Activated CD8-positive, alpha-beta T cell treated with anti-CD3 and anti-CD28 coated beads, Interleukin-2, amount 10 ng/mL, durations not matched to agents 7 days and 5 days (primary cell): Measurements from ENCODE around the gene EXOC4. TPM values are rescaled to one million over a fixed set of nuclear protein-coding genes. Genes with fewer than 3 reads are reported as not detected.

Source experiments
- ATAC-seq: fragments of 150-1000 bp; cut with Tn5 transposase; one replicate; pipeline ENCODE4 v1.10.0; 2021; ENCODE audit warnings: moderate library complexity
- CTCF ChIA-PET: fragments of 350-600 bp; sonication (Branson Sonifier 250); formaldehyde crosslinking; loops from one replicate; lab custom pipeline; 2021; ENCODE audit warnings: antibody characterized with exemption; lab: Charles Lee
- POLR2A ChIA-PET: fragments of 350-600 bp; sonication (Branson Sonifier 250); formaldehyde crosslinking; loops from one replicate; lab custom pipeline; 2021; ENCODE audit warnings: antibody characterized with exemption; lab: Charles Lee
- DNase-seq: peaks from one replicate; pipeline ENCODE4 v3.0.0-alpha.2; 2020
- H3K27ac Mint-ChIP-seq: one replicate; pipeline ENCODE4 v1.8.0; 2021; ENCODE audit warnings: mild to moderate bottlenecking, mixed read lengths
- H3K27me3 Mint-ChIP-seq: one replicate; pipeline ENCODE4 v1.8.0; 2021; ENCODE audit warnings: low read depth, mixed read lengths
- H3K36me3 Mint-ChIP-seq: one replicate; pipeline ENCODE4 v1.8.0; 2021; ENCODE audit warnings: low read depth, mixed read lengths
- H3K4me1 Mint-ChIP-seq: one replicate; pipeline ENCODE4 v1.8.0; 2021; ENCODE audit warnings: low read depth, mixed read lengths
- H3K4me3 Mint-ChIP-seq: one replicate; pipeline ENCODE4 v1.8.0; 2021; ENCODE audit warnings: mild to moderate bottlenecking, mixed read lengths
- H3K9me3 Mint-ChIP-seq: one replicate; pipeline ENCODE4 v1.8.0; 2022; ENCODE audit warnings: mixed read lengths; ENCODE audit not compliant: insufficient read depth
- total RNA-seq, 2 experiments: library from RNA; stranded (reverse); gene quantifications; one replicate each; pipeline ENCODE4 v1.2.3, GENCODE V29; 2021

The EXOC4 gene
- total RNA-seq, 2 experiments from 2014 or later = 68.2 to 75.1 TPM

DNA sequence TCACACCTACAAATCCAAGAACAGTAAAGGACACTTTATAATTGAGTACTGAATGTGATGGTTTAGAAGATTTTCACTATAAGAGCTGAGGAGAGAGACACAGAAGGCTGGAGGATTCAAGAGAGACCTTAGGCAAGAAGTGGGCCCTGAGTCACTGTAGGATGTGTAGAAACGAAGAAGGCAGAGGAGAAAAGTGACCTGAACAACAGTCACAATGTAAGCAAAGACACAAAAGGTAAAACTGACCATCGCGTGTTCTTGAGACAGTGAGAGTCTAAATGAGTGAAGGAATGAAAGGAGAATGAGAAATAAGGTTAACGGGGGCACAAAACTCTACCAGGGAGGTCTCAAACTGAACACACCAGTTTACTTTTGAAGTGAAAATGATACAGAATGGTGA is 576.0 kb downstream of the EXOC4 start:
- ChIA-PET POLR2A (no interaction called here), CTCF (interaction anchor here (1.2 to 1.4 kb wide), 2 partner anchors 25 to 32 kb away, joined by 3 read pairs; no protein-coding TSS in a partner anchor)
- ATAC-seq (no peak), DNase-seq (no peak)
- H3K9me3 Mint-ChIP-seq = peaks cover 5% of the 10 kb centered on the region
- H3K27ac Mint-ChIP-seq = no peak overlapping the region
- H3K4me1 Mint-ChIP-seq = no peaks in the 10 kb centered on the region
- no peak overlapping the region for H3K4me3 Mint-ChIP-seq
- H3K36me3 Mint-ChIP-seq = peaks cover 8% of the 10 kb centered on the region
- H3K27me3 Mint-ChIP-seq = no peaks in the 10 kb centered on the region

DNA sequence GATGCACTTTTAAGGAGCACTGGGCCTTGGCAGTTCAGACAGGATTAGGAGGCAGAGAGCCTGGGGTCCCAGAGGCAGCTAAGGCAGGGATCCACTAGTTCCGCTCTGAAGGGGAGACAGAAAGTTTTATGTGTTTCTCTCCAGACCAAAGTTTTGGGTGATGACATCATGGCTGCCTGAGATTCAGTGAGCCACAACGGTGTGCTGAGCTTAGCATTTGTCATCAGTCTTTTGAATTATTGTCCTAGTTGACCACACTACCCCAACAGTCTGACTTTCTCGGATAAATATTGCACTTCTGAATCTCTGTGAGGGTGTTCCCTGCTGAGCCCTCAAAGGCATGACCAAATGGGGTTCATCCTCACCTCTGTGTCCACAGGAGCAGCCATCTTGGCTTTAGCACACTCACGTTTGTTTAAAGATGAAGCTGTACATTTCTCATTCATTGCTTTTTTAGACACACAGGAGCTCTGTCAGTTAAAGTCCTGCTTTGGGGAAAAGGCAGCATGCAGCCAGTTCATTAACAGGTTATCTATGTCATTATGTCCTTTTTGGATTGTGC is 576.5 kb downstream of the EXOC4 start:
- Mint-ChIP-seq H3K4me1 (no peaks in the 10 kb centered on the region), H3K36me3 (peaks cover 8% of the 10 kb centered on the region), H3K4me3 (no peak overlapping the region), H3K9me3 (peaks cover 5% of the 10 kb centered on the region), H3K27me3 (no peaks in the 10 kb centered on the region), H3K27ac (no peak overlapping the region)
- DNase-seq (no peak), ATAC-seq (no peak)
- POLR2A ChIA-PET = no interaction called here
- CTCF ChIA-PET = interaction anchor here (1.2 to 1.4 kb wide), 2 partner anchors 25 to 32 kb away, joined by 3 read pairs; no protein-coding TSS in a partner anchor

DNA sequence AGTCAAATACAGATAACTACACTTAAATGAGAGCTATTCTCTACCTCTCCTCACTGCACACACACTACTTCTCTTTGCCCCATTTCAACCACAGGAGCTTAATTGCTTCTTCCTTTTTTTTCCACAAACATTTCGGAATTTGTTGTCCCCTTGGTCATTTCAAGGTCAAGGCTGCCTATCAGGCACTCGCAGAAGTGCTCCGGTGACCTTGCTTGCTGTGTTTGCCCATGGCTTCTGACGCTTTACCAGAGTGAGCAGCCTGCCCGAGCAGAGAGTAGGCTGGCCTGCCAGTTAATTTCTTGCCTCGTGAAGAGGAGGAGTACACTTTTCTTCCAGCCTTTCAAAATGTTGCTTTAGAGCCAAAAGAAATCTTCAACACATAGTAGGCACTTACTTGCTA is 577.2 kb downstream of the EXOC4 start:
- DNase-seq = no peak
- no peaks in the 10 kb centered on the region for H3K4me1 Mint-ChIP-seq
- CTCF ChIA-PET = interaction anchor here (0.6 to 1.4 kb wide), 3 partner anchors 24 to 1880 kb away, joined by 3 read pairs; no protein-coding TSS in a partner anchor
- ATAC-seq = no peak
- H3K4me3 Mint-ChIP-seq = no peak overlapping the region
- H3K27ac Mint-ChIP-seq = no peak overlapping the region
- H3K9me3 Mint-ChIP-seq = peaks cover 5% of the 10 kb centered on the region
- peaks cover 8% of the 10 kb centered on the region for H3K36me3 Mint-ChIP-seq
- no peaks in the 10 kb centered on the region for H3K27me3 Mint-ChIP-seq
- POLR2A ChIA-PET = no interaction called here

DNA sequence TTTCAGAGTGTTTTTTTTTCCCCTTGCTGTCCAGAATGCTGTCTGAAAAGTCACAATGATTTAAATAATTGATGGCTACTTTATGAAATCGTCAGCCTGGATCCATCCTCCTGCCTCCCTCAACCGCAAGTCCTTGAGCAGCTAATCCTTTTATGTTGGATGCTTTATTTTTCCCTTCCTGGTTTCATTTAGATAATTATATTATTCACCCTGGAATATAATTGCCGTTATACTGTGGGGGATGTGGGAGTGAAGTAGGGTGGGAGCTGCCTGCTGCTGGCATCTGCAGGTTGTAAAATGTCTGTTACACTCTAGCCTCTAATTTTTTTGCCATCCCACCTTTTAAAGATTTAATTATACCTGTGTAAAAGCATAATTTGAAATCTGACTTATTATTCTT is 583.8 kb downstream of the EXOC4 start:
- CTCF ChIA-PET = no interaction called here
- H3K27ac Mint-ChIP-seq = no peak overlapping the region
- H3K9me3 Mint-ChIP-seq = peaks cover under 1% of the 10 kb centered on the region
- DNase-seq = no peak
- no peak overlapping the region for H3K4me3 Mint-ChIP-seq
- H3K4me1 Mint-ChIP-seq = no peaks in the 10 kb centered on the region
- POLR2A ChIA-PET = no interaction called here
- no peaks in the 10 kb centered on the region for H3K27me3 Mint-ChIP-seq
- peaks cover 6% of the 10 kb centered on the region for H3K36me3 Mint-ChIP-seq
- ATAC-seq = no peak

DNA sequence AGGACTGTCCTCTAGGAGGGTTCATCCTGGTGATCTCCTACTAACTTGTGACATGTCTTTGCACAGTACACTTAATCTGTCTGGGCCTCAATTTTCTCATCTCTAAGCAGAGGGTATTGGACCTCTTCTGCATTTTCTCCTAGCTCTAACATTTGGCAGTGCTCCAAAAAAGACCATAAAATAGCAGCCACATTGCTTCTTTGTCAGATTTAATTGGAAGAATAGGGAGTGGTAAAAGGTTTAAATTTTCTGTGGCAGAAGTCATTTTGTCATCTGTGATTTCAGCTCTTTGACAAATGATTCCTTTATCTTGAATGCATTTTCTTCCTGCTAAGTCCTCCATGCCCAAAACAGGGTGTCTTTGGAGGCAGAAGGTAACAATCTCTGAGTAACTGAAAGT is 584.3 kb downstream of the EXOC4 start:
- DNase-seq (no peak), ATAC-seq (no peak)
- POLR2A ChIA-PET = no interaction called here
- H3K27ac Mint-ChIP-seq = no peak overlapping the region
- H3K4me1 Mint-ChIP-seq = no peaks in the 10 kb centered on the region
- CTCF ChIA-PET = no interaction called here
- peaks cover 4% of the 10 kb centered on the region for H3K36me3 Mint-ChIP-seq
- no peaks in the 10 kb centered on the region for H3K9me3 Mint-ChIP-seq
- H3K27me3 Mint-ChIP-seq = no peaks in the 10 kb centered on the region
- H3K4me3 Mint-ChIP-seq = no peak overlapping the region

DNA sequence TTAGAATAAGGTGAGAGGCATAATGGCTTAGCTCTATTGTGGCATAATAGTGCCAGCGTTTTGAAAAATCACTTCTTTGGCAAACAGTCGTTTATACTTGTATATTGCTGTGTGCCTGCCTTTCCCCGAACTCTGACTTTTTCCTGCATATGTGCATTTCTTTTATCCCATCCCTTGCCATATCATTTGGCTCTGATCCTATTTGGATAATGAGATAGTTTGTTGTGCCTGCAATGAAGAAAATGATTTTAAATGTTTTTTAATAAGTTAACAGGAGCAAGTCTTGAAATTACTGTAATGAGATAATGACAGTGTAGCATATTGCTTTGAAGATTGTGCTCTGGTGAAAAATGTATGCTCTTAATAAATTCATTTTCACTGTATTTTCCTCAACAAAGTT is 586.2 kb downstream of the EXOC4 start:
- H3K27me3 Mint-ChIP-seq = no peaks in the 10 kb centered on the region
- ChIA-PET POLR2A (no interaction called here), CTCF (no interaction called here)
- no peak overlapping the region for H3K27ac Mint-ChIP-seq
- H3K4me3 Mint-ChIP-seq = no peak overlapping the region
- no peak for DNase-seq
- no peaks in the 10 kb centered on the region for H3K9me3 Mint-ChIP-seq
- H3K36me3 Mint-ChIP-seq = no peaks in the 10 kb centered on the region
- ATAC-seq = no peak
- no peaks in the 10 kb centered on the region for H3K4me1 Mint-ChIP-seq

DNA sequence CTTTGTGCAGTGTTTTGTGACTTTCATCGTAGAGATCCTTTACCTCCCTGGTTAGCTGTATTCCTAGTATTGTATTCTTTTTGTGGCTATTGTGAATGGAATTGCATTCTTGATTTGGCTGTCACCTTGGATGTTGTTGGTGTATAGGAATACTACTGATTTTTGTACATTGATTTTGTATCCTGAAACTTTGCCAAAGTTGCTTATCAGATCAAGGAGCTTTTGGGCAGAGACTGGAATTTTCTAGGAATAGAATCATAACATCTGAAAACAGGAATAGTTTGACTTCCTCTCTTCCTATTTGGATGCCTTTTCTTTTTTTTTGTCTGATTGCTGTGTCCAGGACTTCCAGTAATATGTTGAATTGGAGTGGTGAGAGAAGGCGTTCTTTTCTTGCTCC is 590.5 kb downstream of the EXOC4 start:
- Mint-ChIP-seq H3K27me3 (no peaks in the 10 kb centered on the region), H3K4me3 (no peak overlapping the region), H3K27ac (no peak overlapping the region), H3K4me1 (no peaks in the 10 kb centered on the region), H3K36me3 (no peaks in the 10 kb centered on the region), H3K9me3 (no peaks in the 10 kb centered on the region)
- ATAC-seq (no peak), DNase-seq (no peak)
- ChIA-PET CTCF (interaction anchor here (3.1 kb wide), 1 partner anchor 11 kb away, joined by 10 read pairs; no protein-coding TSS in a partner anchor), POLR2A (no interaction called here)

DNA sequence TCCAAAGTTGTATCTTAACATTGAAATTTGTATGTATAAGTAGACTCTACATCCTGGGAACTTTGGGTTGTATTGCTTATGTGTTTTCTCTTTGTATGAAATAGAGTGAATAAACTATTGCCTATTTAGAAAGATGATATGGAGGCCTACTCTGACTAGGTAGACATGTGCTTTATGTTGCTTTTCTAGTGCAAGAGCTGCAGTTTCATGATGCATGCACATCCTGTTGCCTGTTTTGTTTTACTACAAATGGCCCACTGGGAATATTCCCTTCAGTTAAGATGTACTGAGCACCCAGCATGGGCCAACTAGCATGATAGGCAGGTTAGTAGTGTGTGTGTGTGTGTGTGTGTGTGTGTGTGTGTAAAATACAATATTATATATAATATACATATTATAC is 592.1 kb downstream of the EXOC4 start:
- CTCF ChIA-PET = interaction anchor here (0.7 to 3.1 kb wide), 3 partner anchors 9 to 296 kb away, joined by 3 to 10 read pairs (median 3); no protein-coding TSS in a partner anchor
- H3K36me3 Mint-ChIP-seq = no peaks in the 10 kb centered on the region
- POLR2A ChIA-PET = no interaction called here
- no peaks in the 10 kb centered on the region for H3K9me3 Mint-ChIP-seq
- no peak overlapping the region for H3K27ac Mint-ChIP-seq
- DNase-seq (no peak), ATAC-seq (no peak)
- H3K4me1 Mint-ChIP-seq = no peaks in the 10 kb centered on the region
- no peaks in the 10 kb centered on the region for H3K27me3 Mint-ChIP-seq
- no peak overlapping the region for H3K4me3 Mint-ChIP-seq

DNA sequence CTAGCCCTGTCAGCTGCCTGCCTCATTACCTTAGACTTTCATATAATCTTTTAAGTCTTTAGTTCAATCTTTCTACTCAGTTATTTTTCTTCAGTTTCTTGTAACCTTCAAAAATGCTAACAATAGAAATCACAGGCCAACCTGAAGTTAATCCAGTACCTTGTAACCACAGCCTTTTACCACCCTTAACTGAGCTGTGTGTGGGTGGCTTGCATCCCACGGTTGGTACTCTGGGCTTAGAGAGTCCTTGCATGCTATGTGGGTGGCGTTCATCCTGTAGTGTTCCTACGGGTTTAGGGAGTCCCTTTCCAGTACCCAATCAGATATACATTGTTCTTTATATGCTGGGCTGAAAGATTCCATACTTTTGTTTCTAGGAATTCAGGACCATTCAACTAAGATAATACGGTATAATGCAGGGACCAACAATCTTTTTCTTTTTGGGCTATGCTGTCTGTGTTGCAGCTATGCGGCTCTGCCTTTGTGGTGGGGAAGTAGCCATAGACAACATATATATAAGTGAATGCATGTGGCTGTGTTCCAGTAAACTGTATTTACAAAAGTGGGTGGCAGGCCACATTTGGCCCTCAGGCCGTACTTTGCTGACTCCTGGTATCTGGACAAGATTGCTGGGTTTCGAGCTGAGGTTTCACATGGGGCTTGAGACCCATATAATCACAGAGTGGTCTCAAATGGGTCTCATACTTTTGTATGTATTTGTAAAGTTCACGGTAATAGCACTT is 593.5 kb downstream of the EXOC4 start:
- DNase-seq (no peak), ATAC-seq (no peak)
- no peak overlapping the region for H3K4me3 Mint-ChIP-seq
- POLR2A ChIA-PET = no interaction called here
- no peaks in the 10 kb centered on the region for H3K9me3 Mint-ChIP-seq
- H3K4me1 Mint-ChIP-seq = no peaks in the 10 kb centered on the region
- H3K36me3 Mint-ChIP-seq = no peaks in the 10 kb centered on the region
- no peaks in the 10 kb centered on the region for H3K27me3 Mint-ChIP-seq
- H3K27ac Mint-ChIP-seq = no peak overlapping the region
- CTCF ChIA-PET = interaction anchor here (3.1 kb wide), 1 partner anchor 8 kb away, joined by 10 read pairs; no protein-coding TSS in a partner anchor

DNA sequence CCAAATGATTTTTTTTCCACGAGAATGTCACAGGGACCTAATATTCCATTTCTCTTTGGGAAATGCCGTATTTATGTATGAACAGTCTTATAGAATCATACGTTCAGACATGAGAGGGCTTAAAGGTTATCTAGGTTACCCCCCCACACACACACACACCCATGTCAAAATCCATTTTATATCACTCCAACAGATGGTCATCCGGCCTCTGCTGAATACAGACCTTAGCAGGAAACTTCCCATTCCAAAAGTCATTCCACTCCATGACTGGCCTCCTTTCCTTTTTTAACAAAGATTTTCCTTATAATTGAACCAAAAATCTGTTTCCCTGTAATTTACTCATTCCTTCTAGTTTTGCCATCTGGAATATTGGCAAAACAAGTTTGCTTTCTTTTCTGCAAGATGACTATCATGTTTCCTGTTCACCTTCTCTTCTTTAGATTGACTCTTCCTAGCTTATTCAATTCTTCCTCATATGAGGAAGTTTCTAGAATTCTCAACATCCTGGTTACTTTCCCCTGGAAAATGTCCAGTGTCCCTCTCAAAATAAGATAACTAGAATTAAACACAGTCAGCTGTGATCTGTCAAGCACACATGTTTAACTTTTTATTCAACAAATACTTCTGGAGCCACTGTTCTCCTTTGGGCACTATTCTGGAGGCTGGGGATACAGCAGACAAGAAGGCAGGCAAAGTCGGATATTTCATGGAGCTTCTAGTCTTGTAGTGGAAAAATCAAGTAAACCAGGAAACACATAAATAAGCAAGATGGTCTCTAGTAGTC is 597.8 kb downstream of the EXOC4 start:
- DNase-seq = no peak
- no peaks in the 10 kb centered on the region for H3K4me1 Mint-ChIP-seq
- H3K4me3 Mint-ChIP-seq = no peak overlapping the region
- H3K36me3 Mint-ChIP-seq = no peaks in the 10 kb centered on the region
- ChIA-PET CTCF (no interaction called here), POLR2A (no interaction called here)
- ATAC-seq = no peak
- H3K9me3 Mint-ChIP-seq = no peaks in the 10 kb centered on the region
- H3K27me3 Mint-ChIP-seq = no peaks in the 10 kb centered on the region
- H3K27ac Mint-ChIP-seq = no peak overlapping the region

DNA sequence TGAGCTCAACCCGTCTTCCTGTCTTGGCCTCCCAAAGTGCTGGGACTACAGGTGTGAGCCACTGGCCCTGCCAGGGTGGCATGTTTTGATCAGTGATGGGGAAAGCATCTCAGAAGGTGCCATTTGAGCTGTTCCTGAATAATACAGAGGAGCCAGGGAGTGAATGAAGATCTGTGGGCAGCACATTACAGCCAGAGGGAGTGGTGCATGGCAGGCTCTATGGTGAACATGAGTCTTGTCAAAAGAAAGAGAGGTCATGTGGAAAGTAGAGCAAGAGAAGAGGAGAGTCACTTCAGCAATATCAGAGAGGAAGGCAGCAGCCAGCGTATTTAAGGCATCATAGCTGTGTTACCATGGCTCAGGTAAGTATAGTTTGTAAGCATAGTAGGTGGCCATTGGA is 598.5 kb downstream of the EXOC4 start:
- ChIA-PET POLR2A (no interaction called here), CTCF (no interaction called here)
- Mint-ChIP-seq H3K36me3 (no peaks in the 10 kb centered on the region), H3K27ac (no peak overlapping the region), H3K4me3 (no peak overlapping the region), H3K27me3 (no peaks in the 10 kb centered on the region), H3K4me1 (no peaks in the 10 kb centered on the region), H3K9me3 (no peaks in the 10 kb centered on the region)
- ATAC-seq (no peak), DNase-seq (no peak)
